Activated gamma-delta T cell (primary cell): ENCODE results near the gene ZGPAT.

Experiments used
- DNase-seq: peaks from one replicate; lab custom pipeline; 2025; lab: John Stamatoyannopoulos, UW

The ZGPAT gene

GRCh38 chr20:63744574-63745423 is 37.0 kb downstream of the ZGPAT start:
- no peak for DNase-seq

GRCh38 chr20:63745424-63745805 is 37.6 kb downstream of the ZGPAT start:
- no peak for DNase-seq

DNA sequence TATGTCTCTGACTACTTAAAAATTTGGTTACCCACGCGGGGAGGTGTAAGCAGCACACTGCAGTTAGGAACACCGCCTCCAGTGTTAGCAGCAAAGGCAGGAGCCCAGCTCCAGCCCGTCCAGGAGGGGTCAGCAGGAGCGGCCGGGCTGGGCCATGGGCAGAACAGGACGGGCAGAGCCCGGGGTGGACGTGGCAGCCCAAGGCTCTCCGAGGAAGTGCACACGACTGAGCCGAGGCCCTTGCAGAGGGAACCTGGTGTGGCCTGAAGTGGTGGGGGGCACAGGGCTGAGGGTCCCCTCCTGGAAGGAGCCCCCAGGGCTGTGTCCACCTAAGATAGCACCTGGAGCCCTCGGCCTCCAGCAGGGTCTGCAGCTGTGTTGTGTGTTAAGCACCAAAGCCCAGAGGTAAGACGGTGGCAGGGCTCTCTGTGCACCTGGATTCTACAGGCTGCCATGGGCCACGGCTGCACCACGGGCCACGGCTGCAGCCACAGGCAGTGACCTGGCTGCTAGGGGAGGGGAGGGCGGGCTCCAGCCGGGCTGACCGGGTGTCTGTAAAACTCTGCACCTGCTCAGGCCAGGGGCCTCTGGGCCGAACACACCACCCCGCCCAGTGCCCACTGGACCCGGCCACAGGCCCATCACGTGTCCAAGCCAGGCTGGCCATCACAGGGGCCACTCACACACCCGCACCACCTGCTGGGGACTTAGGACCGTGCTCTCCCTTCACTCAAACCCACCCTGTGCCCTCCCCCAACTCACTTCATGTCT is 38.3 kb downstream of the ZGPAT start:
- no peak for DNase-seq

DNA sequence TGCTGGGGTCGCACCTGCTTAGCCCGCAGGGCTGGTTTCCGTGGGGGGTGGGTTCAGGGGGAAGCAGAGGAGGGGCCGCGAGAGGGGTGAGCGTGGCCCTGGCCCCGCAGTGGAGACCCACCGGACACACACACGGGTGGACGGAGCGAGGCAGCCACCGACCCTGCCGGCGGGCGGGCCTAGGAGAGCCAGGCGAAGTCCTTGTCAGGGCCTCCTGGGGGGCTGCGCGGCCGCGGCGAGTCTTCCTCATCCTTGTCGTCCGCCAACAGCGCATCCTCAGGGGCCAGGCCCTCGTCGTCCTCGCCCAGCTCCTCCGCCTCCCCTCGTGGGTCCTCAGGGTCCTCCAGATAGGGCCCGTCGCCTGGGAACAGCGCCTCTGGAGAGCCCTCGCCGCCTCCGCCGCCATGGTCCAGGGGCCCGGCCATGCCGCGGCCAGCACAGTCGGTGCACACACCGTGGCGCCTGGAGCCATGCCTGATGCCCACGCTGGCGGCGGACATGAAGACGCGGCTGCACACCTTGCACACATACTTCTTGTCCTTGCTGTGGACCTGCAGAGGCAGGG is 39.0 kb downstream of the ZGPAT start:
- DNase-seq = no peak

DNA sequence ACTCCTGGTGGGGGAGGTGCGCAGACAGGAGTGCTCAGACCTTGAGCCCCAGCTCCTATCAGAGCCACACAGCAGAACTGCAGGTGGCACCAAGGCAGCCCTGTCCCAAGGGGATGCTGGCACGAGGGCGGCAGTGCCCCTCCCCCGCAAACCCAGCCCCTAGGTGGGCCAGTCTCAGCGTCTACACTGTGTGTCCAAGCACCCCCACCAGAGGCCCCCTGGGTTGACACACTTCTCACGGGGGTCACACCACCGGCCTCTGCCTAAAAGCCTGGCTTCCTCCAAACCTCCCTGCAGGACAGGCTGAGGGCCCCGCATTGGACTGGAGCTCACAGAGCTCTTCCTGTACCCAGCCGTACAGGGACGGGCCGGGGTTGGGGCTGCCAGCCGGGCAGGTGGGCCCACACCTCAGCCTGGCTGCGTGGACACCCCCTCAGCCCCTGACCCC is 39.8 kb downstream of the ZGPAT start:
- no peak for DNase-seq

- no peak for DNase-seq
Measured at GRCh38 chr20:63748070-63748933, 40.5 kb downstream of the ZGPAT start.

DNA sequence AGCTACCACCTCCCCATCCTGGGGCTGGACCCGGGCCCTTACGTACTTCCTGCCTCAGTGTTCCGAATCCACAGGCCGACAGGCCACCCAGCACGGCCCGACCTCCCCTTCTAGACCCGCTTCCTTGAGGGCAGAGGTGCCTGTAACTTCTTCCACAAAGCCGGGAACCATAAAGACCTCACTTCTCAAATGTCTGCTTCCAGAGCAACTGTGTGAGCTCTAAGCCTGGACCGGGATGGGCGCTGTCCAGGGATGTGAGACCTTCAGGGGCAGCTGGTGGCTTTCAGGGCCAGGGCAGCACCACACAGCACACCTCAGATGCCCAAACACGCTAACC is 41.1 kb downstream of the ZGPAT start:
- no peak for DNase-seq

GRCh38 chr20:63749597-63750508 is 42.0 kb downstream of the ZGPAT start:
- no peak for DNase-seq

GRCh38 chr20:63750807-63751470 is 43.1 kb downstream of the ZGPAT start:
- DNase-seq = peak; percentile 31

- DNase-seq = no peak
Measured at GRCh38 chr20:63751471-63752271, 43.8 kb downstream of the ZGPAT start.

GRCh38 chr20:63752411-63753101 is 44.7 kb downstream of the ZGPAT start:
- DNase-seq = no peak

DNA sequence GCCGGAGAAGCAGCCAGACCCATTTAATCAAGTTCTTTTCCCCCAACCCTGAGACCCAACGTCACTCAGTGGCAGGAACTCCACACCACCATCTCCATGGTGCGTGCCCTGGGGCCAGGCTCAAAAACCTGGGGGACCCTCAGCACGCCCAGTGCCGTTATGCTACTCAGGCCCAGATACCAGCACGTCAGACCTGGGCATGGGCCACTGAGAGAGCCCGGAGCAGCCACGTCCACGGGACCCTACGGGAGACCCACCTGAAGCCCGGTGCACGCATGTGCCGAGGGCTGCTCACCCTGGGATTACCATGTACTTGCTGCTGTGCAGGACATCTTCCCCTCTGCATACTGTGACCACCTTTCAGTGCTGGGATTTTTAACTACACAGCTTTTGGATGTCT is 45.5 kb downstream of the ZGPAT start:
- no peak for DNase-seq

DNA sequence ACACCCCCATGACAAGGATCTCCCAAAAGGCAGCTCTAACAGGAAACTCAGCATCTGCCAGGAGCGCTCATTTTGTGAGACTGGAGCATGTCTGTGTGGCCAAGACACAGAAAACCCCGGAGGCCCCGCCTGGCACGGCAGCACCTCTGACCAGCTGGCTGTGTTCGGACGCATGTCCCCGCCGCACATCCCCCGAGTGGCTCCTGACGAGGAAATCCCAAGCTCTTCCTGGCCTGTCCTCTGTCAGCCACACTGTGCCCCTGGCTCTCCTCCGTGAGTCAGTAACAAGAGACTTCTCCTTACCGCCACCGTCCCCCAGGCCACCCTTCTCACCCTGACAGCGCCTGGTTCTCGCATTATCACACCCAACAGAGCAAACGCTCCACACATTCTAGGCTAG is 46.2 kb downstream of the ZGPAT start:
- DNase-seq = no peak

DNA sequence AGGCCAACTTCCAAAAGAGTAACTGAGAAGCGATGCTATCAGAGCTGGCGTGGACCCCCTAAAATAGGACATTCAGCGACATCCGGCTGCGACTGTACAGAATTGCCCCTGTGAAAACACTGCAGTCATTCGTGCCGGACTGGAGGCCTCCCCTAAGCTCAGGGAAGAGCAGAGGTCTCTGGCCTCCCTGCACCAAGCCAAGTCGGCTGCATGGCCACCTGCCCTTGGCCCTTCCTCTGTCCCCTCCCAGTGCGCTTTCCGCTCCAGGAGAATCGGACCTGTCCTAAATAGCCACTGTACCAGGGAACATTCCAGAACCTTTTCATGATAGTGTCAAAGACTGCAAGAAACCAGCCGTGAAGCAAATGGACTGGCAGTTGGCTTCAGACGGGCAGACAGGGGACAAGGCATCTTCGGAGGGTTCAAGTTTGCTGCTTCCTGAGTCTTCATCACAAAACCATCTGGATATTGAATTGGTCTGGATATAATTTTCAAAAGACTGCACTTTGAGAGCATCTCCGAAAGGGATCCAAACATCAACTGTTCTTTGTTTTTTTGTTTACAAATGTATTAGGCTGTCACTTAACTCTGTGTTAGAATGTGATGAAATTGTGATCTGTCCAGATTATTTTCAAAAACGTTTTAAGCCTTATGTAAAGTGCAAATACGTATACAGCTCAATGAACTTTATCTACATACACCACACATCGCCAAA is 48.3 kb downstream of the ZGPAT start:
- no peak for DNase-seq

GRCh38 chr20:63756648-63756991 is 48.8 kb downstream of the ZGPAT start:
- no peak for DNase-seq

GRCh38 chr20:63758152-63758551 is 50.3 kb downstream of the ZGPAT start:
- no peak for DNase-seq

GRCh38 chr20:63759377-63759901 is 51.6 kb downstream of the ZGPAT start:
- no peak for DNase-seq
